ENCODE measurements around the gene PID1.

The PID1 gene, protein sequence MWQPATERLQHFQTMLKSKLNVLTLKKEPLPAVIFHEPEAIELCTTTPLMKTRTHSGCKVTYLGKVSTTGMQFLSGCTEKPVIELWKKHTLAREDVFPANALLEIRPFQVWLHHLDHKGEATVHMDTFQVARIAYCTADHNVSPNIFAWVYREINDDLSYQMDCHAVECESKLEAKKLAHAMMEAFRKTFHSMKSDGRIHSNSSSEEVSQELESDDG

DNA sequence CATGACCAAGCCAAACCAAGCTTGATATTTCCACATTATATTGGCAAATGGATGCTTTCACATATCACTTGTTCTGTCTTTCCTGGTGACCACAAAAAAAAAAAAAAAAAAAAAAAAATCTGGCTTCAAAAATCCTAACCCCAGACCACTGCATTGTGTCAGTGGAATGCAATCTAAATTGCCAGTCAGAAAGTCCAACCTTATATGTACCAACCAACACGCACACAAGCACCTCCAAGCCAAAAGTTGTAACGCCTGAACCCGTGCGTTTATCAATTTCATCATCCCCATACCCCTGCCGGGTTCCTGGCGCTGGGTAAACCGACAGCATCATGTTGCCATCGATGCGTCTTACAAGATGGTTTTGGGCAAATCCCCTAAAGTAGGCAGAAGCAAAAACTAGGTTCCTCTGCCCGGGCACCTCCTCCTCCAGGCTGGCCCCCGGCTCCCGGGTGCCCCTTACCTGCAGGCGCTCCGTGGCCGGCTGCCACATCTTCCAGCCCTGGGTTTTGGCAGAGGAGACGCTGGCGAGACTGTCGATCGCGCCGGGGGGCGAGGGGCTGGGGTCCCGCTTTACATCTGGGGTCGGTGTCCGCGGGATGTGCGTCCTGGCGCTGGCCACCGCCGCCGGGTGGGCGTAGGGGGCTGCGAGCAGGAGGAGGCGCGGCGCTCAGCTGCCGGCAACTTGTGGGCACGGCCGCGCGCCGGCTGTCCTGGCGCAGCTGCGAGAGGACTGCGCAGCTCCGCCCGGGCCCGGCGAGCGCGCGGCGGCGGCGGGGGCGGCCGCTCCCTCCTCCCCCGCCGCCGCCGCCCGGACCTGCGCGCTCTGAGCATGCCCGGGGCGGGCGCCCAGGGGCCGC is at the start of gene PID1:
PID1 (minus strand) TSS at position 737 of the 860 bp plus-strand sequence; CDS start at position 493, 244 bp downstream.
- peak; percentile 16 for DNase-seq

DNA sequence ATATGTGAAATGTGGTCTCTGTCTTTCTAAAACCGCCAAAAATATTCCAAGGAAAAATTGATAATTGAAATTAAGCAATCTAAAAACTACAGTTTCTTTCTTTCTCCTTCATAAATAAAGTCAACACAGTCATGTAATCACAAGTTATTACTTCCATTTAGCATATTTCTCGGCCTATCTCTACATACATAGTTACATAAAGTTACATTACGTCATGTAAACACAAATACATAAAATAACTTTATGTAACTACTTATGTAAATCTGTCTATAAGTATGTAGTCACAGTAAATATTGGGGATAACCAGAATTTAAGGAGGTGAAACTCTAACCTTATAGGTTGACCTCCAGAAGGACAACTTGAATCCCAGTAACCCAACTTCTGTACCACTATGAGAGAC is 48.5 kb upstream of the PID1 start:
- DNase-seq = no peak

DNA sequence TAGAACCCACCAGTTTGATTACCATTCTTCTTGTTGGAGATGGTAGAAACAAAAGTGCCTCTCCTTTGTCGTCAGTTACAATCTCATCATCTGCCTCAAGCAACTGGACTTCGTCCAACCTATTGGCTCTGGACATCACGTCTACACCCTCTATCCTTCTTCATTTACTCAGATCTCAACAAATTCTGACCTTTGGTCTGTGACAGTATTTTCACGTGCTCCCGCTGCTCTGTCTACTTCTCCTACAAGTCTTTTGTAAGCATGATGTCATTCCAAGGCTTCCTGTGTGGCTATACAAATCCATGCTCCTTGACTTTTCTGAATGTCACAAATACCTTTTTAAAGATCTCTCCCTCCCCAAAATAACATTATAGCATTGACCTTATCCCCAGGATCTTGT is 43.0 kb upstream of the PID1 start:
- DNase-seq = no peak

DNA sequence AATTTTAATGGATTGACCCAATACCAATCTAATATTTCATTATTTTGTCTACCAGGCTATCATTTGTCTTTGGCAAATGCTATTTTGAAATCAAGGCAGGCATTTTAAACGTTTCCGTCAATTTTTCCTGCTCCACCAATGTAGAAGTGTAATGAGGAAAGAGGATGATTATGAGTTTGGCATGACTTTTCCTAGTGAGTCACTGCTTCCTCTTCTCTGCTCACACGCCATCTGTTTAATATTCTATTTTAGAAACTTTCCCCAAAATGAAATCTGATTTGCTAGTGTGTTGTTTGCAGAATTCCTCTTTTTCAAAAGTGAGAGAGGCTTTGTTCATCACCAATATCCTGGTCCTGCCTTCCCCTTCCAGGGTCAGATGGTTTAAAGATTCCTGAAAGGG is 42.5 kb upstream of the PID1 start:
- DNase-seq = no peak

DNA sequence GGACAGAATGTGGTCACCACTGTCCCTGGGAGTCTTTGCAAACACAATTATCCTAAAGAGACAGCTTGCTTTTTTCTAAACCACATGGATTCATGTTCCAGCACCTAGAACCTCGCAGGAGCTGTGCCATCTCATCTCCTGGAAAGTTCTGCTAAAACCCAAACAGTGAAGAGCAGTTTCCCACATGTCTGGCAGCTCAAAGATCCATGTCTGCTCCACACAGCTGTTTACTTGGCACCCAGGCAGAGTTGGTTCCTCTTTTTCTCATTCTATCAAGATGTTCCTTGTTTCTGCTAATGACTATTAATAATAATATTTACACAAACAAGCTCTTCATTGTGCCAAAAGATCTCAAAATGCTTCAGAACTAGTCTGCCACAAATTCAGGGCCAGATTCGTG is 30.1 kb upstream of the PID1 start:
- DNase-seq = no peak

DNA sequence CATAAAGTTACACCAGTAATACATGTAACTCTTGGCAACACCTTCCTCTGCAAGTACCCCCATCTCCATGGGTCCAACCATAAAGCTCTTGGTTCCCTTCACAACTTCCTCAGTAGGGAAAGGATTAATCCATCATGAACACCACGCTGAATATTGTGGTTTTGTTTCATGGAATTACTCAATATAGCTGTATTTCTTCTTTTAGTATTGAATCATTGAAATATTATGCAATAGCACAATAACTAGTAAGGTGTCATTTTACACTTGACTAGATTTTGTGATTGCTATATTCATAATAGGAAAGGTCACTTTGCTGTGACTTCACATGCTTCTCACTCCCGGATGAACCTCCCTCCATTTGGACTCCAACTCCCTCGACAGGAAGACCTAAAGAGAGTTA is 29.7 kb upstream of the PID1 start:
- DNase-seq = no peak

DNA sequence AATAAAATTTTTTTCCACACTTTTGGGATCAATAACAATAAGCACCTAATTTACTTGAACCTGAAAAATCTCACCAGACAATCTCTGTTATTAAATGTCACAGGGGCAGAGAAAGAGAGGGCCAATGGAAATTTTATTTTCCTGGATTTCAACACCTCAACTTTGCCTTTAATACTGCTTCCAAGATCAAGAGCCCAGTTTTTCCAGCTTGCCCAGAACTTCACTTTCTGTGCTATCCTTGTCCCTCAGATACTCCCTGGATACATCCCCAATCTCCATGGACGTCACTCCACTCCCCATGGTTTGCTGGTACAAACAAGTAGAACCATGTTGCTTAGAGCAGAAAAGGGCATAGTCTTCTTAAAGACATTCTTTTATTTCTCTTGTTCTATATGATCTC is 29.3 kb upstream of the PID1 start:
- no peak for DNase-seq

DNA sequence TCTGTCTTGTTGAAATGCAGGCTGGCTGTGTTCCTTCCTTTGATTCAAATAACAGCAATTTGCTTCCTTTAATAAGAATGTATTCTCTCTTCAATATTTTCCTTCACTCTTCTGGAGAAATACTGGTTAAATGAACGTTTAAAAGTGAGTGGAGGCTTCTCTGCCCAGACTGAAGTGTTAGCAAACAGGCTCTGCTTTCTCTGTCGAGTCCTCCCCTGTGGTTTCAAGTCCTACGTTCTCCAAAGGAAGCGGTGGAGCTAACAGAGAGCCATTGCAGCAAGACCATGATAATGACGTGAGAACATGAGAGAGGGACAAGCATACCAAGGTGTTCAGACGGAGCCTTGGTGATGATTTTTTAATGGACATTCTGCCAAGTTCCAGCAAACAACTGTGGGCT is 26.2 kb upstream of the PID1 start:
- peak; percentile 3 for DNase-seq

DNA sequence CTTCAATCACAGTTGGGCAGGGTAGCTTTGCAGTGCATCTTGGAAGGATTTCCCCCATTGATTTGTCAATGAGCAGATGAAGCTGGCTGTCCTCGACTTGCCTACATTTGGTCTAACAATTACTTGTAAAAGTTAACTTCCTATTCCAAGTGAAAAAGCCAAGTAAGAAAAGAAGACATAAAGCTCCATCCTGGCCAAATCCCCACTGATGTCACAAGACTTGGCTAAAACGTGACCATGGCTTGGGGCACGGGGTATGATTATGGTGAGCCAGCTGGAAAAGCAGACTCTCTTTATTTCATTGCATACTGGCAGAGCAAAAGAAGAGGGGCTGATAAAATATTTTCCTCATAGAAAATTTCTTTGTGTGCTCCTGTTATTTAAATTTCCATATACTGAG is 25.4 kb upstream of the PID1 start:
- no peak for DNase-seq

DNA sequence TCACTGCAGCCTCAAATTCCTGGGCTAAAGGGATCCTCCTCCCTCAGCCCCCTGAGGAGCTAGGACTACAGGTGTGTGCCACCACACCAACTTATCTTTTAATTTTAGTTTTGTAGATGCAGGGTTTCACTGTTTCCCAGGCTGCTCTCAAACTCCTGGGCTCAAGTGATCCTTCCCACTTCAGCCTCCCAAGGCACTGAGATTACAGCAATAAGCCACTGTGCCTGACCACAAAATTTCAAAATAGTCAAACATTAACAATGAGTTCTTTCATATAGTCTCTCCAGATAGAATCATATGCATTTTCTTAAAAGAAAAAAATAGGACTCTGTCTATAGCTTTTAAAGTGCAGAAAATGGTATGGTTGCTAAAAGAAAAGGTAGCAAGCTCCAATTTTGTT is 24.9 kb upstream of the PID1 start:
- DNase-seq = no peak

DNA sequence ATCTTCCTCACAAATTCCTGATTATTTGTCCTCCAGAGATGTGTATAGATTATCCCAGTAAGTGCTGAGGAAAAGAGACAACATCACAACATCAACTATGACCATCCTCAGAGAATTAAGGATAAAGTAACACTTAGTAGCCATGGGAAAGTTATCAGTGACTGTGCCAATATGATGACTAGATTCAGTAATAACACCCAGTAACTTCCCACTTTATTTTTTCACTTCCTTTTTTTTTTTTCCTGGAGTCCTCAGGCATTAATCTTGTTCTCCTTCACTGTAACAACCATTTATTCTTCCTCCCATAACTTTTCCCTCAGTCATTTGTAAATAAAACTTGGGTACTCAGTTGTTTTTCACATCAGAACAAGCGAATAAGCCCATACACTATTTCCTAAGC is 16.7 kb upstream of the PID1 start:
- no peak for DNase-seq

DNA sequence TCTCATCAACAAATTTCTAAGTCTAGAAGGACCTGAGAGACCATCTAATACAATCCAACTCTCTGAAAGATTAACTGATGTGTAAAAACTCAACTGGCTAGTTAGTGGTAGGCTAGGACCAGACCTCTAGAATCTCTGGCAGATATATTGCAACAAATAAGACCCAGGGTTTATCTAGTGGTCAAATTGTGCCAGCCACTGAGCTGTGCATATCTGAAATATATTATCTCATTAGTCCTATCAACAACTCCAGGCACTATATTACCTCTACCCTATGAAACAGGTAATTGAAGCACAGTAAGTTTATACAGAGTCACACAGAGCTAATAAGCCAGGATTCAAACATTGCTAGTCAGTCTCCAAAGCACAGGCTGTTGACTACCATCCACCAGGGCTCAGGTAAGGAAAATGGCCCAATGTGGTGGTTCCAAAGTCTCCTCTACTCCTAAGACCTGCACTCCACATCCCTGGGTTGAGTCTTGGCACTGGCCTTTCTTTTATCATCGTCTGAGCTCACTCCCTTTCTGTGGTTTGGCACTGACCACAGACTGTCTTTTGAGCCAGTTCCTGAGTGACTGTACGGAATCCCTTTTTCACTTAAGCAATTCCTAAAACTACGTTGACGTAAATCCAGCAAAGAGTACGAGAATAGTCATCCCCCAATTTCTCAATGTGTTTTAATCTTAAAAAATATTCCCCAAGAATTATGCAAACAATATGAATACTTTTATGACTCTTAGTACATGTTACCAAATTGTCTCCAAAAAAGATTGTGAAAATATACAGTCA is 11.9 kb upstream of the PID1 start:
- DNase-seq = no peak

DNA sequence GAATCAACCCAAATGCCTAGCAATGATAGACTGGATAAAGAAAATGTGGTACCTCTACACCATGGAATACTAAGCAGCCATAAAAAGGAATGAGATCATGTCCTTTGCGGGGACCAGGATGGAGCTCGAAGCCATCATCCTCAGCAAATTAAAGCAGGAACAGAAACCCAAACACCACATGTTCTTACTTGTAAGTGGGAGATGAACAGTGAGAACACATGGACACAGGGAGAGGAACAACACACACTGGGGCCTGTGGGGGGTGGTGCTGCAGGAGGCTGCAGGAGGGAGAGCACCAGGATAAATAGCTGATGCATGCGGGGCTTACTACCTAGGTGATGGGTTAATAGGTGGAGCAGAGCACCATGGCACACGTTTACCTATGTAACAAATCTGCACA is 8.4 kb upstream of the PID1 start:
- DNase-seq = no peak

DNA sequence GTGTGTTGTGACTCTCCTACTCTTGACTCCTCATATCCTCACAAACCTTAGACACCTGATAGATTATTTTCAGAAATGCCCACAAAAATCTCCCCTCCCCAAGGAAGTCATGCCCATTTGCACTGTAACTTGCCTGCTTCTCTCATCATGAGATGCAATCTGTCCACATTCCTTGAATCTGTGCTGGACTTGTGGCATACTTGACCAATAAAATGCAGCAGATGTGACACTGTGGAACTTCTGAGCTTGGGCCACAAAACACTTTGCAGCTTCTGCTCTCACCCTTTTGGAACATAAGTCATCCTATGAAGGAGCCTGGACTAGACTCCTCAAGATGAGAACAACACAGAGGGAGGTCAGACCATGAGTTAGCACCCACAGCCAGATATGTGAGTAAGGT is 4.4 kb upstream of the PID1 start:
- no peak for DNase-seq

DNA sequence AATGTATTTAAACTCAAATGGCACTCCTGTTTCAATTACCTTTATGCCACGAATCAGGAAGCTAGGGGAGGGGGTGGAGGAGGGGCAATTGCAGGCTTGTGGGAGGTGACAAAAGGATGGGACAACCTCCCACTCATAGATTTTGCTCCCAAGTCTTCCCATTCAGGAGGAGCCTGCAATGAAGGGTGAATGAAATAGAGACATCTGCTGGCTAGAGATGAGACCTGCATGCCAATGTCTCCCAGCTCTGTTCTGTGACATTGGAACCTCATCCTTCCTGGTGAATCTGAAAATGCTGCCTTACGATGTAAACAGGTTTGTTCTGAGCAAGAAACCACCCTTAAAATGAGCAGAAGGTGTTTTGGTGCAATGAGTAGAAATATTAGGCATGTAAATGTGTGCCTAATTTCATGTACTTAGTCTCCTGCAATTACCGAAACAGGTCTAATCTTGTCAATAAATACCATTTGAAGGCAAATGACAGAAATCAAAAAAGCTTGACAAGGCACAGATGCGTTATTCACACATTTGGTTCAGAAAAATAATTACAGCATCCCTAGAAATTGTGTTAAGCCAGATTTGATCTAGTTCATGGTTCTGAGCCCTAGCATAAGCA is 2.7 kb upstream of the PID1 start:
- DNase-seq = peak; percentile 66

DNA sequence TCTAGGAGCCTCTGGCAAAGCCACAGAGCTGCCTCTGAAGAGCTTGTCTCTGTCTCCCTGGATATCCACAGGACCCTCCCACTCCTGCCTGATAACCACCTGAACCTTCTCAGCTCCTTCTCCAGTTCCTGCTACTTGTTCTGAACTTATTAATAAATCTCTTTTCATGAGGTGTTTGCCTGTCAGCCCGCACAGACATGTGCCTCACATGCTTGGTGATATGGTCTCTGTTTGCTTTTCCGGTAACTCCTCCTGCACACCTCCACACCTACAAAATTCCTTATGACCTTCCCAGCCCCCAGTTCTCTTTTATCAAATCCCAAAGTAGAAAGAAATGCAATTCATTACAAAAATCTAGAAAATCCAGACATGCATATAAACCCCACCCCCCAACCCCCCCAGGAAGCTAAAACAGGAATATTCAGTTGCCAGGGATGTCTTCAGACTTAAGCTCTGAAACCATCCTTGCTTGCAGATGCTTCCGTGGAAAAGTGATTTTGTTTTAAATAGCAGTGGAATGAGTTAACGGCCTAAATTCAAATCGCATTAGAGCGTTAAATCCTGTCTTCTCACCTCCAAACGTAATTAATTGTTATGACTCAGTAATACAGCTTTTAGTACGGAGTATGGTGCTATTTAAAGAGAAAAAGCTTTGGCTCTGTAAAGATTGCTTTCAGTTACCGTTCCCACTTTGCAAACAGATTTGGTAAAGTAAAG is 2.1 kb upstream of the PID1 start:
- DNase-seq = no peak

DNA sequence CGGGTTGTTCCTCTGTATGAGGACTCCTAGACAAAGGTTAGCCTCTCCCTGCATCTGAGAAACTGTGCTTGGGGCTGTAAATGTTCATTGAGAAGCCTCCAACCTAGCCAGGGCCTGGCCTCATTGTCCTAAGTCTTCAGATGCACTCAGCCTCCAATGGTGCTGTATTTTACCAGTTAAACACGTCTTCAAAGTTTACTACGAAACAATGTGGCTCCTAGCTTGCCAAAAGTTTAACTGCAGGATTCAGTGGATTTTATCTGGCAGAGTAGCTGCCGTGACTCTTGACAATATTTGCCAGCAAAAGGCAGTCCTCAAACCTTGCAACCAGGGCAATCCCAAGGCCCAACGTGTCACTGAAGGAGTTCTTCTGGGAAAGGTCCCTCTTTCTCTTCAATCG is 1.1 kb downstream of the PID1 start:
- no peak for DNase-seq

DNA sequence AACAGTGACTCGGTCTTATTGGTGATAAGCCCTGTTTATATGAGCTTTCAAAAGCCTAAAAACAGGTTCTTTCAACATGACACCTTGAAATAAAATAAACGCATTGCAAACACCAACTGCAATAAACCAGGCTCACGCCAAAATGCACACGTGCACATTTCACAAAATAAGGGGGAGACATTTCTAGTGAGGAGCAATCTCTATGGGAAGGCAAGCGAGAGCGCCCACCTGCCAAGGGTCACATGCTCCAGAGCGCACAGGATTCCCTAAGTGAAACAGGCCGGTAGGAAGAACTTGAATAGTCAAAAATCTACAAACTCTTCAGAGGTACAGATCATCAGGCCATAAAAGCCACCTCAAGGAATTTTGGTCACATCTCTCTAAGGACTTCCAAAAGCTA is 1.9 kb downstream of the PID1 start:
- DNase-seq = no peak

DNA sequence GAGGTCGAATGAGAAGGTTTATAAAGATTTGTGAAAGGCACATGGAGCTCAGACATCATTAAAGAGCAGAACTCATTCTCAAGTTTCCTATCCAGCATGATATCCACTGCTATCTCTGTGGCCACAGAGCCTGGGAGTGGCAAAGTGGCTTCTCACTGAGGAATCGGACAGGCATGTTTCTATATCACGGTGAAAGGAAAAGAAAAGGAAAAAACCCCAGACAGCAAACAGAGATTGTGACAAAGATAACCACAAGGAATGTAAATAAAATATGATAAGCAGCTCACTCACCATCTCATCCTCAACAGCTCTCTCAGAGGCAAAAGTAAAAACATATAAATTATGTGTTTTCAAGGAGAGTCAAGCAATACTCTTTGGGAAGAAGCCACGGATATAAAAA is 2.5 kb downstream of the PID1 start:
- DNase-seq = no peak

DNA sequence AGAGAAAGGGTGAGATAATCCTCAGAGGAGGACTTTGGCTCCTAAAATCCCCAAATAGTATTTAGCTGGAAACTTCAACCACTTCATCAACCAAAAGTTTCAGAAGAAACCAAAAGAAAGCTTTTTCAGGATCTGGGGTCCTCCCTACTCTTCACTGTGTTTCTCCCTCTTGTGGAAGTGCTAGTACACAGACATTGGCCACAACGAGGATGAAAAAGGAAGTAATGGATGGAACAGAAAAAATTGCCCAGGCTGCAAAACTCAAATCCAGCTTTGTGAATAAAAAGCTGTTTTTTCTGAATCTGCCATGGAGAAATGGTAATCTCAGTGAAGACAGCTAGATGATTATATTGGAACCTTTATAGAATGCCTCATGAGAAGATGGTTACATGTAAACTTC is 4.0 kb downstream of the PID1 start:
- no peak for DNase-seq

DNA sequence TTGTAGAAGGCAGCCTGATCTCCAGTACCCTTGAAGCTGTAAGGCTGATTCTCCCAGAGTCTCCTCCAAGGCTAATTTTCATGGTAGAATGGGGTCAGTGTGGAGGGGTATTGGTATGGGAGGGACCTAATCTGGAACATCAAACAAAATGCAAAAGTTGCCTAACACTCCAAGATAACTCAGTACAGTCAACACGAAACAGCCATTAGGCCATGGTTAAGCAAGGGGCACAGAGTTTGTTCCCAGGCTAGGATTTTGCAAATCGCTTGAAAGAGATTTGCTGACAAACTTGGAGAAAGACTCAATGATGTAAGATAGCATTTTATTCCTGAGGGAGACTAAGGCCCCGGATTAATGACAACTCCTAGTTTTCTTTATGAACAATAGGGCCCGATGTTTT is 5.4 kb downstream of the PID1 start:
- no peak for DNase-seq

DNA sequence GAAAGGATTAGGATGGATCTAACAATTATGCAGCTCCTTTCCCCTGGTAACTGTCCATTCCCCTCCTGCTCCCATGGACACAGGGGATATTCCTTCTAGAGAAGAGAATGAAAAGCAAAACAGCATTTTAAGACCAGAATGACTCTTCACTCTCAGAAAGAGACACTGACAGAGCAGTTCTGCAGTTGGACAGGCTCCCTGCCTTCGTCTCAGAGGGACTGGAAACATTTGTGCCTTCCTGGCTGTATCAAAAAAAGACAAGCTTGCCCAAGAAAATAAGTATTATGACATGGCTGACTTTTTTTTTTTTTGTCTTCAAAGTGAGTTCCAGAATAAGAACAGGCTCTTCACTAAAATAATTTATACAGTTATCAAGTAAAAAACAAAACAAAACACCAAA is 9.5 kb downstream of the PID1 start:
- DNase-seq = no peak

DNA sequence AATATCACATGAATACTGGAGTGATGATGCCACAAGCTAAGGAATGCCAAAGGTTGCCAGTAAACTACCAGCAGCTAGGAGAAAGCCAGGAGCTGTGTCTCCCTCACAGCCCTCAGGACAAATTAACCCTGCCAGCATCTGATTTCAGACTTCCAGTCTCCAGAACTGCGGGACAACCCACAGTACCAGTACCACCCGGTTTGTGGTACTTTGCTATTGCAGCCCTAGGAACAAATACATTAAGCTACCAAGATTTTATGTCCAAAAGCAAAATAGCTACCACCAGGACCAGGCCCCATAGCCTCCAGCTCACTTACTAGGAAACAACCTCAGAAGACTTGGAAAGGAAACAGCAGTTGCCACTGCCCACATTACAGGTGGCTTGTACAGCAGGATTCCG is 10.0 kb downstream of the PID1 start:
- no peak for DNase-seq
